Loucy (cell line): ENCODE data around the gene ARIH1.

ENCODE experiments used
- H2AFZ ChIP-seq: fragments of 200-600 bp; sonication (generic); 2 replicates; pipeline ENCODE4 v1.6.0; 2016; ENCODE audit warnings: antibody characterized with exemption, mild to moderate bottlenecking, low read length, moderate library complexity
- H3F3A ChIP-seq: fragments of 200-600 bp; 2 replicates; pipeline ENCODE4 v1.6.0; 2016; ENCODE audit warnings: antibody characterized with exemption, low read depth, mild to moderate bottlenecking
- H3K27me3 ChIP-seq: fragments of 200-600 bp; sonication (generic); 2 replicates; pipeline ENCODE4 v1.6.1; 2014; ENCODE audit warnings: low read length, mild to moderate bottlenecking; ENCODE audit not compliant: insufficient read depth, poor library complexity, severe bottlenecking
- H3K36me3 ChIP-seq: fragments of 200-600 bp; sonication (generic); 2 replicates; pipeline ENCODE4 v1.6.1; 2016; ENCODE audit warnings: low read length; ENCODE audit not compliant: insufficient read depth
- H3K4me1 ChIP-seq: fragments of 200-600 bp; sonication (generic); 2 replicates; pipeline ENCODE4 v1.5.1; 2014; ENCODE audit warnings: low read length, mild to moderate bottlenecking; ENCODE audit not compliant: insufficient read depth, poor library complexity, severe bottlenecking
- H3K4me2 ChIP-seq: fragments of 200-600 bp; sonication (generic); 2 replicates; pipeline ENCODE4 v1.6.0; 2014; ENCODE audit warnings: antibody characterized with exemption, low read length, low read depth, mild to moderate bottlenecking; ENCODE audit not compliant: poor library complexity, severe bottlenecking
- H3K4me3 ChIP-seq: fragments of 200-600 bp; sonication (generic); 2 replicates; pipeline ENCODE4 v1.5.1; 2014; ENCODE audit warnings: low read length, mild to moderate bottlenecking, mixed read lengths; ENCODE audit not compliant: poor library complexity, severe bottlenecking
- H3K79me2 ChIP-seq: fragments of 200-600 bp; sonication (generic); 2 replicates; pipeline ENCODE4 v1.6.1; 2014; ENCODE audit warnings: low read length; ENCODE audit not compliant: insufficient read depth
- H3K9ac ChIP-seq: fragments of 200-600 bp; sonication (generic); 2 replicates; pipeline ENCODE4 v1.6.0; 2014; ENCODE audit warnings: mild to moderate bottlenecking, low read depth, low read length, moderate library complexity; ENCODE audit not compliant: poor library complexity, severe bottlenecking
- H3K9me2 ChIP-seq: fragments of 200-600 bp; sonication (generic); replicated peaks from 2 replicates; pipeline ENCODE4 v1.6.1; 2016; ENCODE audit warnings: low read depth, low read length, mixed read lengths
- H3K9me3 ChIP-seq: fragments of 200-600 bp; sonication (generic); 2 replicates; pipeline ENCODE4 v1.6.1; 2014; ENCODE audit warnings: mild to moderate bottlenecking, antibody characterized with exemption, low read length, low read depth; ENCODE audit not compliant: insufficient read depth
- H4K20me1 ChIP-seq: fragments of 200-600 bp; sonication (generic); 2 replicates; pipeline ENCODE4 v1.6.0; 2014; ENCODE audit warnings: antibody characterized with exemption, low read length, mild to moderate bottlenecking; ENCODE audit not compliant: insufficient read depth, poor library complexity, severe bottlenecking
- EZH2phosphoT487 ChIP-seq: fragments of 200-600 bp; IDR thresholded peaks from 2 replicates; pipeline ENCODE4 v1.6.1; 2018; ENCODE audit warnings: antibody characterized with exemption, mild to moderate bottlenecking, moderate library complexity, borderline replicate concordance
- TF ChIP-seq, protein P1 (sequence below): fragments of 200-600 bp; sonication (generic); conservative IDR thresholded peaks from 2 replicates; pipeline ENCODE4 v1.5.1; 2014; ENCODE audit warnings: mild to moderate bottlenecking, antibody characterized with exemption, low read length

The ARIH1 gene

DNA sequence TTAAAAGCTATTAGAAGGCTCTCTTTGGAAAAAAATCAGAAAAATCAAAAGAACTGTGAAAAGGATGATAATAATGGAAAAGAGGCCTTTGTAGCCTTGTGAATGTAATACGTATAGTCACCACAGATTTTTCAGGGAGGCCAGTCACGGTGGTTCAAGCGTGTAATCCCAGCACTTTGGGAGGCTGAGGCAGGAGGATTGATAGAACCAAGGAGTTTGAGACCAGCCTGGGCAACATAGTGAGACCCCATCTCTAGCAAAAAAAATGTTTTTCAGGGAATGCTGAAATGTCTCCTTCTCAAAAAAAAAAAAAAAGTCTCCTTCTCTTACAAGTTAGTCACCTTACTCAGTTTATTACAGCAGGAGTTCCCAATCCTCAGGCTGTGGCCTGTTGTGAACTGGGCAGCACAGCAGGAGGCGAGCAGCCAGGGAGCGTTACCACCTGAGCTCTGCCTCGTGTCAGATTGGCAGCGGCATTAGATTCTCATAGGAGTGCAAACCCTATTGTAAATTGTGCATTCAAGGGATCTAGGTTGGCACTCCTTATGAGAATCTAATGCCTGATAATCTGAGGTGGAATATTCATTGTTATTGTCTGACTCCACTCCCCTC is 15.9 kb downstream of the ARIH1 start:
- Histone ChIP-seq H3K36me3 (peaks cover 18% of the 10 kb centered on the region; the same call in 1 of the 2 replicates), H4K20me1 (peaks cover 96% of the 10 kb centered on the region), H3K9me3 (no peaks in the 10 kb centered on the region), H3K79me2 (peaks cover 100% of the 10 kb centered on the region), H3F3A (no peaks in the 10 kb centered on the region), H3K4me2 (no peak overlapping the region), H3K4me3 (no peak overlapping the region), H3K4me1 (no peaks in the 10 kb centered on the region), H2AFZ (no peak overlapping the region), H3K9me2 (no peaks in the 10 kb centered on the region), H3K9ac (no peak overlapping the region), H3K27me3 (no peaks in the 10 kb centered on the region)
- TF ChIP-seq EZH2phosphoT487: no peak
- TF ChIP-seq, protein P1, sequence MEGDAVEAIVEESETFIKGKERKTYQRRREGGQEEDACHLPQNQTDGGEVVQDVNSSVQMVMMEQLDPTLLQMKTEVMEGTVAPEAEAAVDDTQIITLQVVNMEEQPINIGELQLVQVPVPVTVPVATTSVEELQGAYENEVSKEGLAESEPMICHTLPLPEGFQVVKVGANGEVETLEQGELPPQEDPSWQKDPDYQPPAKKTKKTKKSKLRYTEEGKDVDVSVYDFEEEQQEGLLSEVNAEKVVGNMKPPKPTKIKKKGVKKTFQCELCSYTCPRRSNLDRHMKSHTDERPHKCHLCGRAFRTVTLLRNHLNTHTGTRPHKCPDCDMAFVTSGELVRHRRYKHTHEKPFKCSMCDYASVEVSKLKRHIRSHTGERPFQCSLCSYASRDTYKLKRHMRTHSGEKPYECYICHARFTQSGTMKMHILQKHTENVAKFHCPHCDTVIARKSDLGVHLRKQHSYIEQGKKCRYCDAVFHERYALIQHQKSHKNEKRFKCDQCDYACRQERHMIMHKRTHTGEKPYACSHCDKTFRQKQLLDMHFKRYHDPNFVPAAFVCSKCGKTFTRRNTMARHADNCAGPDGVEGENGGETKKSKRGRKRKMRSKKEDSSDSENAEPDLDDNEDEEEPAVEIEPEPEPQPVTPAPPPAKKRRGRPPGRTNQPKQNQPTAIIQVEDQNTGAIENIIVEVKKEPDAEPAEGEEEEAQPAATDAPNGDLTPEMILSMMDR: no peak

DNA sequence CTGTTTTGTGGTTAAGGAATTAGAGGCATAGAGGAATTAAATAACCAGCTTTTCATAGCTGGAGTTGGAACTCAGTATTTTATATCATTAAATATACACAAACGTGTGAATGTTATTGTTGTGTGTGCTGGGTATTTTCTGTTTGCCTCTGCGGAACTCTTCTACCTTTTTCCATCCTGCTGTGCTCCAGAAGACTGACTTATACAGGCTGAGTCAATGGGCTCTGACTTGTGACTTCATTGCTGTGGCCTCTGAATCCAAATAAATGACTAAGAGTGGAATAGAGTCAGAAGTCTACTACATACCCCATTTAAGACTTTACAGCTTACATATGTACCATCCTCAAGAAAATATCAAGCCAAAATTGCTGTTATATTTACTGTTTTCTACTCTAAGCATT is 17.6 kb downstream of the ARIH1 start:
- H4K20me1 ChIP-seq: peaks cover 97% of the 10 kb centered on the region
- no peak overlapping the region for H3K9ac ChIP-seq
- H3K9me3 ChIP-seq: no peaks in the 10 kb centered on the region
- no peak overlapping the region for H2AFZ ChIP-seq
- H3K4me2 ChIP-seq: no peak overlapping the region
- peaks cover 100% of the 10 kb centered on the region for H3K79me2 ChIP-seq
- H3K27me3 ChIP-seq: no peaks in the 10 kb centered on the region
- H3F3A ChIP-seq: no peaks in the 10 kb centered on the region
- H3K4me3 ChIP-seq: no peak overlapping the region
- H3K4me1 ChIP-seq: no peaks in the 10 kb centered on the region
- H3K9me2 ChIP-seq: no peaks in the 10 kb centered on the region
- TF ChIP-seq, protein P1: no peak
- TF ChIP-seq EZH2phosphoT487: no peak
- H3K36me3 ChIP-seq: peaks cover 21% of the 10 kb centered on the region; the same call in 1 of the 2 replicates

DNA sequence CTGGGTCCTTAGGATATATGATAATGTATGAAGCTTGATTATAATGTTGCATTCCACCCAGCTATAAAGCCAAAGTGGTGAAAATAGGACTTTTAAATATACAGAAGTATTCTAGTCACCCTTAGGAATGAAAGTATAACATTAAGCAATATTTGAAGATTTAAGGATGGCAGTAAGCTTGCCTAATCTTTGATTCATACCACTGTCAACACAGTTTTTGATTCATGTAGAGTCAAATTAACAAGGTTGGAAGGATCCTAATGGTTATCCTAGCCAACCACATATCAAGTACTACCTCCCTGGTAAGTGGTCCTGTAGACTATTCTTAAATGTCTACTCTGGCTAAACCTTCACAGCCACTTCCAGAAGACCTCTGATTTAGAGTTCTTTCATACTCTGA is 18.6 kb downstream of the ARIH1 start:
- H3K9me2 ChIP-seq: no peaks in the 10 kb centered on the region
- no peak overlapping the region for H3K9ac ChIP-seq
- no peaks in the 10 kb centered on the region for H3K9me3 ChIP-seq
- no peaks in the 10 kb centered on the region for H3K4me1 ChIP-seq
- H3K36me3 ChIP-seq: peaks cover 24% of the 10 kb centered on the region; the same call in 1 of the 2 replicates
- H3K27me3 ChIP-seq: no peaks in the 10 kb centered on the region
- H2AFZ ChIP-seq: no peak overlapping the region
- no peaks in the 10 kb centered on the region for H3F3A ChIP-seq
- peaks cover 97% of the 10 kb centered on the region for H4K20me1 ChIP-seq
- peaks cover 100% of the 10 kb centered on the region for H3K79me2 ChIP-seq
- H3K4me3 ChIP-seq: no peak overlapping the region
- H3K4me2 ChIP-seq: no peak overlapping the region
- TF ChIP-seq, protein P1: no peak
- TF ChIP-seq EZH2phosphoT487: no peak
